ENCODE results near the gene DAB1. TPM values are rescaled to one million over a fixed set of nuclear protein-coding genes. Genes with fewer than 3 reads are reported as not detected.

The DAB1 gene
- total and polyA plus RNA-seq, 10 of the 15 experiments (the other 5 are each of a cell fraction or from before 2014, with no cell fraction given), result 0.02 to 0.10 (median 0.03) TPM; not detected in 5

- Histone ChIP-seq H3K9me3 (replicated peaks; ENCODE audit: control insufficient read depth, insufficient read depth, low read length) (no peaks in the 10 kb centered on the region), H3K4me2 (ENCODE audit: control insufficient read depth, insufficient read depth) (no peak overlapping the region), H3K79me2 (ENCODE audit: control insufficient read depth, insufficient read depth, low read length) (no peaks in the 10 kb centered on the region), H3K4me1 (ENCODE audit: control insufficient read depth, insufficient read depth, low read length) (no peaks in the 10 kb centered on the region), H3K9ac (ENCODE audit: control insufficient read depth, insufficient read depth, low read length) (no peak overlapping the region), H4K20me1 (ENCODE audit: control insufficient read depth, insufficient read depth) (no peaks in the 10 kb centered on the region), H3K27ac (ENCODE audit: control insufficient read depth, insufficient read depth) (no peak overlapping the region), H3K4me3 (no peak overlapping the region), H2AFZ (ENCODE audit: control insufficient read depth, low read depth, low read length) (no peak overlapping the region), H3K36me3 (ENCODE audit: control insufficient read depth in 2 of 2, insufficient read depth in 2 of 2, low read length in 1 of 2) (no peaks in the 10 kb centered on the region), H3K27me3 (replicated peaks in 1 of 2; ENCODE audit: control insufficient read depth in 2 of 2, insufficient read depth in 2 of 2, low read length in 1 of 2) (no peaks in the 10 kb centered on the region)
- FAIRE-seq, result no peak
- DNase-seq (ENCODE audit: low read depth, low spot score), result no peak
- intact Hi-C loops (cut with micrococcal nuclease; ENCODE audit: unreplicated experiment) (no loop called here), in situ Hi-C loops (cut with MboI) (no loop called here)
- ChIA-PET SMC1A (ENCODE audit: uncharacterized antibody, unreplicated experiment) (no interaction called here), RAD21 (ENCODE audit: unreplicated experiment) (no interaction called here), CTCF (no interaction called here), POLR2A (no interaction called here)
- WGBS (ENCODE audit: insufficient coverage, insufficient replicate concordance, low lambda C conversion rate, missing lambda C conversion rate), result 0% methylated on average over 1 of the region's 1 CpG
- no peak for ATAC-seq
- BruUV-seq (replicated peaks), result no TSS peak
- TF ChIP-seq POLR2AphosphoS2 (IDR thresholded peaks at IDR 0.05; ENCODE audit: low read depth, low read length) (no peak), ESRRA (IDR thresholded peaks at IDR 0.05; ENCODE audit: low read length) (no peak), SREBF2 (IDR thresholded peaks at IDR 0.05; ENCODE audit: low read length) (no peak), CEBPB (IDR thresholded peaks at IDR 0.05; ENCODE audit: borderline replicate concordance in 1 of 2, low read depth in 2 of 2, low read length in 2 of 2) (no peak), HCFC1 (IDR thresholded peaks at IDR 0.05; ENCODE audit: low read length) (no peak), MYC (IDR thresholded peaks at IDR 0.05; ENCODE audit: insufficient read depth, insufficient read length, insufficient replicate concordance, low read length, severe bottlenecking) (no peak), MEF2B (IDR thresholded peaks at IDR 0.05; ENCODE audit: partially characterized antibody, poor library complexity, severe bottlenecking) (no peak), YY1 (IDR thresholded peaks at IDR 0.05; ENCODE audit: low read depth, low read length) (no peak), KDM1A (IDR thresholded peaks at IDR 0.05; ENCODE audit: borderline replicate concordance) (no peak), SMARCA5 (IDR thresholded peaks at IDR 0.05) (no peak), ASH2L (IDR thresholded peaks at IDR 0.05; ENCODE audit: borderline replicate concordance, low read depth) (no peak), KLF5 (IDR thresholded peaks at IDR 0.05; ENCODE audit: partially characterized antibody) (no peak), BACH1 (IDR thresholded peaks at IDR 0.05; ENCODE audit: borderline replicate concordance) (no peak)
- TF ChIP-seq, protein P1, sequence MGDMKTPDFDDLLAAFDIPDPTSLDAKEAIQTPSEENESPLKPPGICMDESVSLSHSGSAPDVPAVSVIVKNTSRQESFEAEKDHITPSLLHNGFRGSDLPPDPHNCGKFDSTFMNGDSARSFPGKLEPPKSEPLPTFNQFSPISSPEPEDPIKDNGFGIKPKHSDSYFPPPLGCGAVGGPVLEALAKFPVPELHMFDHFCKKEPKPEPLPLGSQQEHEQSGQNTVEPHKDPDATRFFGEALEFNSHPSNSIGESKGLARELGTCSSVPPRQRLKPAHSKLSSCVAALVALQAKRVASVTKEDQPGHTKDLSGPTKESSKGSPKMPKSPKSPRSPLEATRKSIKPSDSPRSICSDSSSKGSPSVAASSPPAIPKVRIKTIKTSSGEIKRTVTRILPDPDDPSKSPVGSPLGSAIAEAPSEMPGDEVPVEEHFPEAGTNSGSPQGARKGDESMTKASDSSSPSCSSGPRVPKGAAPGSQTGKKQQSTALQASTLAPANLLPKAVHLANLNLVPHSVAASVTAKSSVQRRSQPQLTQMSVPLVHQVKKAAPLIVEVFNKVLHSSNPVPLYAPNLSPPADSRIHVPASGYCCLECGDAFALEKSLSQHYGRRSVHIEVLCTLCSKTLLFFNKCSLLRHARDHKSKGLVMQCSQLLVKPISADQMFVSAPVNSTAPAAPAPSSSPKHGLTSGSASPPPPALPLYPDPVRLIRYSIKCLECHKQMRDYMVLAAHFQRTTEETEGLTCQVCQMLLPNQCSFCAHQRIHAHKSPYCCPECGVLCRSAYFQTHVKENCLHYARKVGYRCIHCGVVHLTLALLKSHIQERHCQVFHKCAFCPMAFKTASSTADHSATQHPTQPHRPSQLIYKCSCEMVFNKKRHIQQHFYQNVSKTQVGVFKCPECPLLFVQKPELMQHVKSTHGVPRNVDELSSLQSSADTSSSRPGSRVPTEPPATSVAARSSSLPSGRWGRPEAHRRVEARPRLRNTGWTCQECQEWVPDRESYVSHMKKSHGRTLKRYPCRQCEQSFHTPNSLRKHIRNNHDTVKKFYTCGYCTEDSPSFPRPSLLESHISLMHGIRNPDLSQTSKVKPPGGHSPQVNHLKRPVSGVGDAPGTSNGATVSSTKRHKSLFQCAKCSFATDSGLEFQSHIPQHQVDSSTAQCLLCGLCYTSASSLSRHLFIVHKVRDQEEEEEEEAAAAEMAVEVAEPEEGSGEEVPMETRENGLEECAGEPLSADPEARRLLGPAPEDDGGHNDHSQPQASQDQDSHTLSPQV (IDR thresholded peaks at IDR 0.05), result no peak
- TF ChIP-seq, protein P2, sequence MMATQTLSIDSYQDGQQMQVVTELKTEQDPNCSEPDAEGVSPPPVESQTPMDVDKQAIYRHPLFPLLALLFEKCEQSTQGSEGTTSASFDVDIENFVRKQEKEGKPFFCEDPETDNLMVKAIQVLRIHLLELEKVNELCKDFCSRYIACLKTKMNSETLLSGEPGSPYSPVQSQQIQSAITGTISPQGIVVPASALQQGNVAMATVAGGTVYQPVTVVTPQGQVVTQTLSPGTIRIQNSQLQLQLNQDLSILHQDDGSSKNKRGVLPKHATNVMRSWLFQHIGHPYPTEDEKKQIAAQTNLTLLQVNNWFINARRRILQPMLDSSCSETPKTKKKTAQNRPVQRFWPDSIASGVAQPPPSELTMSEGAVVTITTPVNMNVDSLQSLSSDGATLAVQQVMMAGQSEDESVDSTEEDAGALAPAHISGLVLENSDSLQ (IDR thresholded peaks at IDR 0.05), result no peak
Measured at GRCh38 chr1:57385336-57385735, 38.5 kb downstream of the DAB1 start.
